Measurements from ENCODE around the gene CARS1.

DNA sequence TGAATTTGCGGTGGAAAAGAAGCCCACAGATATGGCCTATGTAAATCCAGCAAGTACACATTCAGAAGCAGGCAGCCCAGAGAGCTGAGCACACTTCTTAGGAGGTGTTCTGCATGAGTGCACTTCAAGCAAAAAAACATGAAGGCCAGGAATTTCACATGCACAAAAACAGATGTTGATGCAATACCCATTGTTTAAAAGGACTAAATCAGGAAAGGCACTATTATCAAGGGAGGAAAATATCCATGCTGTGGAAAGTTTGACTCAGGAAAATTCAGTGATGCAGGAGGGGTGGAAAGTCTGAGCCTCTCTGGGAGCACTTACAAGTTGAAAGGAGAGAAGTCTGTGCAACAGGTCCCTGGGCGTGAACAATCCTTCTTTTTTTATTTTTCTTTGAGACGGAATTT lies 15.8 kb upstream of the CARS1 start:
- TF ChIP-seq CTCF (IDR thresholded peaks at IDR 0.05 in 2 of 3, conservative IDR thresholded peaks at IDR 0.05 in 1 of 3; ENCODE audit: control insufficient read depth in 2 of 3, extremely low read depth in 1 of 3, insufficient read depth in 1 of 3, low read depth in 3 of 3, low read length in 3 of 3) (no peak), RCOR1 (conservative IDR thresholded peaks at IDR 0.05; ENCODE audit: low read depth, low read length) (no peak), FOXK2 (IDR thresholded peaks at IDR 0.05) (no peak), JUND (IDR thresholded peaks at IDR 0.05; ENCODE audit: low read depth, low read length) (no peak), SP1 (IDR thresholded peaks at IDR 0.05; ENCODE audit: low read depth, low read length) (no peak)
- TF ChIP-seq, protein P1, sequence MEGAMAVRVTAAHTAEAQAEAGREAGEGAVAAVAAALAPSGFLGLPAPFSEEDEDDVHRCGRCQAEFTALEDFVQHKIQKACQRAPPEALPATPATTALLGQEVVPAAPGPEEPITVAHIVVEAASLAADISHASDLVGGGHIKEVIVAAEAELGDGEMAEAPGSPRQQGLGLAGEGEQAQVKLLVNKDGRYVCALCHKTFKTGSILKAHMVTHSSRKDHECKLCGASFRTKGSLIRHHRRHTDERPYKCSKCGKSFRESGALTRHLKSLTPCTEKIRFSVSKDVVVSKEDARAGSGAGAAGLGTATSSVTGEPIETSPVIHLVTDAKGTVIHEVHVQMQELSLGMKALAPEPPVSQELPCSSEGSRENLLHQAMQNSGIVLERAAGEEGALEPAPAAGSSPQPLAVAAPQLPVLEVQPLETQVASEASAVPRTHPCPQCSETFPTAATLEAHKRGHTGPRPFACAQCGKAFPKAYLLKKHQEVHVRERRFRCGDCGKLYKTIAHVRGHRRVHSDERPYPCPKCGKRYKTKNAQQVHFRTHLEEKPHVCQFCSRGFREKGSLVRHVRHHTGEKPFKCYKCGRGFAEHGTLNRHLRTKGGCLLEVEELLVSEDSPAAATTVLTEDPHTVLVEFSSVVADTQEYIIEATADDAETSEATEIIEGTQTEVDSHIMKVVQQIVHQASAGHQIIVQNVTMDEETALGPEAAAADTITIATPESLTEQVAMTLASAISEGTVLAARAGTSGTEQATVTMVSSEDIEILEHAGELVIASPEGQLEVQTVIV (IDR thresholded peaks at IDR 0.05; ENCODE audit: borderline replicate concordance, partially characterized antibody) = no peak

Measured in GM12878 (cell line).